Measurements from ENCODE around the gene PLCXD1.

DNA sequence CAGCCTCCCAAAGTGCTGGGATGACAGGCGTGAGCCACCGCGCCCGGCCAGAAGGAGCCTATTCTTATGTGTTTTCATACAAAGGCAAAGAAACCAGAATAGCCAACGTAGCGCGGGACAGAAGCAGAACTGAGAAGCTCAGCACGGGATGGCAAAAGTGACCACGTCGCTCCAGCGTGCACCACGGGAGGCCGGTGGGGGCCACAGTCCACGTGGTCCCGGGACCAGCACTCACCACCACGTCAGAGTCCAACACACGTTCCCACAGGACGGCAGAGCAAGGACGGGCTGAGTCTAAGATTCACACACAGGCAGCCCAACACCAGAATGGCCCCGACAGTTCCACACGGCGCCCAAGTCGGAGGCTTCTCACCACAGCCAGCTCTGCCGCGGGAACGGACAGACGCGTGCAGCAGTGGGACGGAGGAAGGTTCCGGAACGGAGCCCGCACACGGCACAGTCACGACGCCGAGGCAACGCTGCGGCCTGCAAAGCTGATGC lies 56.2 kb downstream of the PLCXD1 start:
- TF ChIP-seq, protein P1, sequence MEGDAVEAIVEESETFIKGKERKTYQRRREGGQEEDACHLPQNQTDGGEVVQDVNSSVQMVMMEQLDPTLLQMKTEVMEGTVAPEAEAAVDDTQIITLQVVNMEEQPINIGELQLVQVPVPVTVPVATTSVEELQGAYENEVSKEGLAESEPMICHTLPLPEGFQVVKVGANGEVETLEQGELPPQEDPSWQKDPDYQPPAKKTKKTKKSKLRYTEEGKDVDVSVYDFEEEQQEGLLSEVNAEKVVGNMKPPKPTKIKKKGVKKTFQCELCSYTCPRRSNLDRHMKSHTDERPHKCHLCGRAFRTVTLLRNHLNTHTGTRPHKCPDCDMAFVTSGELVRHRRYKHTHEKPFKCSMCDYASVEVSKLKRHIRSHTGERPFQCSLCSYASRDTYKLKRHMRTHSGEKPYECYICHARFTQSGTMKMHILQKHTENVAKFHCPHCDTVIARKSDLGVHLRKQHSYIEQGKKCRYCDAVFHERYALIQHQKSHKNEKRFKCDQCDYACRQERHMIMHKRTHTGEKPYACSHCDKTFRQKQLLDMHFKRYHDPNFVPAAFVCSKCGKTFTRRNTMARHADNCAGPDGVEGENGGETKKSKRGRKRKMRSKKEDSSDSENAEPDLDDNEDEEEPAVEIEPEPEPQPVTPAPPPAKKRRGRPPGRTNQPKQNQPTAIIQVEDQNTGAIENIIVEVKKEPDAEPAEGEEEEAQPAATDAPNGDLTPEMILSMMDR (conservative IDR thresholded peaks at IDR 0.05; ENCODE audit: low read depth, low read length), result no peak
- no peak for TF ChIP-seq EZH2 (IDR thresholded peaks at IDR 0.05; ENCODE audit: borderline replicate concordance, low read depth, low read length, poor library complexity, severe bottlenecking)
